WERI-Rb-1 (cell line): ENCODE data around the gene DESI2.
"Not testable (repeated sequence)": the region's sequence is repeated elsewhere in the genome, so short reads cannot be mapped to it uniquely, and the experiment has no call there.

ENCODE experiments used
- DNase-seq: peaks from one replicate; pipeline ENCODE4 v3.0.0-alpha.2; 2020
- H3K27ac ChIP-seq: fragments of 250-450 bp; sonication (Bioruptor Pico); 2 replicates; pipeline ENCODE4 v1.5.1; 2020; ENCODE audit warnings: mild to moderate bottlenecking, moderate library complexity
- H3K27me3 ChIP-seq: fragments of 250-450 bp; sonication (Bioruptor Pico); 2 replicates; pipeline ENCODE4 v1.5.1; 2021; ENCODE audit warnings: mild to moderate bottlenecking, low read depth, moderate library complexity; ENCODE audit not compliant: insufficient read depth, severe bottlenecking
- H3K36me3 ChIP-seq: fragments of 250-450 bp; sonication (Bioruptor Pico); 2 replicates; pipeline ENCODE4 v1.5.1; 2020; ENCODE audit warnings: mild to moderate bottlenecking, moderate library complexity
- H3K4me3 ChIP-seq: 2 replicates; pipeline ENCODE4 v1.5.1; 2011; ENCODE audit warnings: low read depth, mild to moderate bottlenecking, control low read depth, low read length
- H3K9me3 ChIP-seq: fragments of 250-450 bp; sonication (Bioruptor Pico); 2 replicates; pipeline ENCODE4 v1.5.1; 2021; ENCODE audit warnings: mild to moderate bottlenecking, moderate library complexity; ENCODE audit not compliant: severe bottlenecking
- CTCF ChIP-seq: IDR thresholded peaks from 2 replicates; pipeline ENCODE4 v1.5.1; 2011; ENCODE audit warnings: low read depth, mild to moderate bottlenecking, control low read depth, inconsistent platforms, low read length

The DESI2 gene

GRCh38 chr1:244665771-244666217, 12.9 kb downstream of the DESI2 start:
- H3K36me3 ChIP-seq, result peaks cover 11% of the 10 kb centered on the region
- no peak overlapping the region for H3K27ac ChIP-seq
- no peaks in the 10 kb centered on the region for H3K27me3 ChIP-seq
- no peak for DNase-seq
- no peak overlapping the region for H3K4me3 ChIP-seq
- no peak for TF ChIP-seq CTCF
- H3K9me3 ChIP-seq, result no peaks in the 10 kb centered on the region

GRCh38 chr1:244666672-244667418, 13.9 kb downstream of the DESI2 start:
- not testable (repeated sequence) for H3K27me3 ChIP-seq, H3K27ac ChIP-seq, DNase-seq

GRCh38 chr1:244667797-244668196, 14.9 kb downstream of the DESI2 start:
- TF ChIP-seq CTCF, result no peak
- no peak overlapping the region for H3K27ac ChIP-seq
- H3K36me3 ChIP-seq, result peaks cover 14% of the 10 kb centered on the region
- no peaks in the 10 kb centered on the region for H3K9me3 ChIP-seq
- H3K4me3 ChIP-seq, result no peak overlapping the region
- no peak for DNase-seq
- H3K27me3 ChIP-seq, result no peaks in the 10 kb centered on the region

More at GRCh38 chr1:244666672-244667418, 13.9 kb downstream of the DESI2 start:
- not testable (repeated sequence) for H3K36me3 ChIP-seq, H3K9me3 ChIP-seq, H3K4me3 ChIP-seq

- Histone ChIP-seq H3K27ac (no peak overlapping the region), H3K27me3 (no peaks in the 10 kb centered on the region), H3K4me3 (no peak overlapping the region), H3K36me3 (peaks cover 20% of the 10 kb centered on the region), H3K9me3 (no peaks in the 10 kb centered on the region)
- DNase-seq, result no peak
- TF ChIP-seq CTCF, result no peak
Observed at GRCh38 chr1:244672946-244673682, 20.2 kb downstream of the DESI2 start.

GRCh38 chr1:244674446-244674845, 21.5 kb downstream of the DESI2 start:
- Histone ChIP-seq H3K9me3 (no peaks in the 10 kb centered on the region), H3K27ac (no peak overlapping the region), H3K27me3 (no peaks in the 10 kb centered on the region), H3K36me3 (peaks cover 18% of the 10 kb centered on the region), H3K4me3 (no peak overlapping the region)
- DNase-seq, result no peak
- TF ChIP-seq CTCF, result no peak

GRCh38 chr1:244675167-244675566, 22.2 kb downstream of the DESI2 start:
- H3K27ac ChIP-seq, result no peak overlapping the region
- H3K36me3 ChIP-seq, result peaks cover 14% of the 10 kb centered on the region
- no peak for TF ChIP-seq CTCF
- no peak overlapping the region for H3K4me3 ChIP-seq
- H3K9me3 ChIP-seq, result no peaks in the 10 kb centered on the region
- DNase-seq, result no peak
- no peaks in the 10 kb centered on the region for H3K27me3 ChIP-seq
